Urinary bladder (tissue), 4 donors: ENCODE results near the gene FBXW11. TPM values are rescaled to one million over a fixed set of nuclear protein-coding genes. Genes with fewer than 3 reads are reported as not detected.
"Not testable (repeated sequence)": the region's sequence is repeated elsewhere in the genome, so short reads cannot be mapped to it uniquely, and the experiment has no call there.

Source experiments
- DNase-seq: peaks from one replicate; pipeline ENCODE4 v3.0.0-alpha.2; 2015; ENCODE audit errors: extremely low spot score
- H3K27ac ChIP-seq: one replicate; pipeline ENCODE4 v1.5.1; 2013; ENCODE audit warnings: low read depth, mild to moderate bottlenecking, moderate library complexity
- H3K36me3 ChIP-seq: one replicate; pipeline ENCODE4 v1.6.1; 2013; ENCODE audit warnings: mild to moderate bottlenecking, moderate library complexity; ENCODE audit not compliant: insufficient read depth
- H3K4me1 ChIP-seq: one replicate; pipeline ENCODE4 v1.6.1; 2013; ENCODE audit warnings: mild to moderate bottlenecking, moderate library complexity; ENCODE audit not compliant: insufficient read depth
- H3K4me3 ChIP-seq: one replicate; pipeline ENCODE4 v1.5.1; 2013; ENCODE audit warnings: low read depth, low read length
- WGBS: extraction: QIAGEN DNeasy Blood & Tissue Kit; methylation state at CpG from one replicate; pipeline ENCODE4 v1.1.7; 2013; 5-methylcytosine and 5-hydroxymethylcytosine counted together
- polyA plus RNA-seq: library from polyadenylated mRNA; stranded (reverse); fragments of 200-250 nt; gene quantifications from one replicate; pipeline ENCODE4 v1.2.3, GENCODE V29; 2013
- total RNA-seq: library from RNA; depleted of rRNA; stranded (reverse); fragments of >200 nt; gene quantifications from one replicate; pipeline ENCODE4 v1.2.3, GENCODE V29; 2014
- donor health status: healthy with polysubstance abuse.
- donor health status: healthy.

FBXW11 gene
- total and polyA plus RNA-seq, 2 donors: 28.3 to 81.3 TPM

- Histone ChIP-seq H3K4me1 (peaks cover 2% of the 10 kb centered on the region), H3K36me3 (no peaks in the 10 kb centered on the region), H3K4me3 (no peak overlapping the region), H3K27ac (no peak overlapping the region)
- no peak for DNase-seq
- 88% methylated on average over 6 of the region's 6 CpGs for WGBS
Observed at GRCh38 chr5:171920765-171921391, 85.6 kb downstream of the FBXW11 start.

- not testable (repeated sequence) for H3K27ac ChIP-seq, H3K36me3 ChIP-seq, DNase-seq, H3K4me1 ChIP-seq, H3K4me3 ChIP-seq
- WGBS: 96% methylated on average over 4 of the region's 4 CpGs
Observed at GRCh38 chr5:171915700-171916099, 90.7 kb downstream of the FBXW11 start.

- Histone ChIP-seq H3K36me3 (no peaks in the 10 kb centered on the region), H3K27ac (no peak overlapping the region), H3K4me1 (no peaks in the 10 kb centered on the region), H3K4me3 (no peak overlapping the region)
- WGBS: 88% methylated on average over 5 of the region's 5 CpGs
- no peak for DNase-seq
Observed at GRCh38 chr5:171914726-171915338, 91.6 kb downstream of the FBXW11 start.

- Histone ChIP-seq H3K4me3 (no peak overlapping the region), H3K4me1 (no peaks in the 10 kb centered on the region), H3K27ac (no peak overlapping the region), H3K36me3 (no peaks in the 10 kb centered on the region)
- DNase-seq: no peak
Observed at GRCh38 chr5:171913987-171914273, 92.5 kb downstream of the FBXW11 start.

- Histone ChIP-seq H3K4me1 (no peaks in the 10 kb centered on the region), H3K36me3 (no peaks in the 10 kb centered on the region), H3K27ac (no peak overlapping the region), H3K4me3 (no peak overlapping the region)
- 44% methylated on average over 2 of the region's 2 CpGs for WGBS
- no peak for DNase-seq
Observed at GRCh38 chr5:171911152-171911551, 95.3 kb downstream of the FBXW11 start.

- no peaks in the 10 kb centered on the region for H3K4me1 ChIP-seq
- H3K27ac ChIP-seq: no peak overlapping the region
- 91% methylated on average over 3 of the region's 3 CpGs for WGBS
- no peak overlapping the region for H3K4me3 ChIP-seq
- no peaks in the 10 kb centered on the region for H3K36me3 ChIP-seq
- DNase-seq: no peak
Observed at GRCh38 chr5:171908638-171909037, 97.8 kb downstream of the FBXW11 start.

- DNase-seq: peak; percentile 55
- no peak overlapping the region for H3K27ac ChIP-seq
- no peaks in the 10 kb centered on the region for H3K36me3 ChIP-seq
- 25% methylated on average over 4 of the region's 4 CpGs for WGBS
- no peak overlapping the region for H3K4me3 ChIP-seq
- no peaks in the 10 kb centered on the region for H3K4me1 ChIP-seq
Observed at GRCh38 chr5:171907725-171908343, 98.6 kb downstream of the FBXW11 start.

- H3K36me3 ChIP-seq: no peaks in the 10 kb centered on the region
- no peak overlapping the region for H3K27ac ChIP-seq
- H3K4me1 ChIP-seq: no peaks in the 10 kb centered on the region
- 88% methylated on average over 7 of the region's 7 CpGs for WGBS
- no peak for DNase-seq
- H3K4me3 ChIP-seq: no peak overlapping the region
Observed at GRCh38 chr5:171906703-171907590, 99.5 kb downstream of the FBXW11 start.

- WGBS: 44% methylated on average over 4 of the region's 4 CpGs
- Histone ChIP-seq H3K4me1 (no peaks in the 10 kb centered on the region), H3K4me3 (no peak overlapping the region), H3K27ac (no peak overlapping the region), H3K36me3 (no peaks in the 10 kb centered on the region)
- no peak for DNase-seq
Observed at GRCh38 chr5:171906066-171906570, 100.3 kb downstream of the FBXW11 start.

- H3K36me3 ChIP-seq: no peaks in the 10 kb centered on the region
- H3K4me1 ChIP-seq: no peaks in the 10 kb centered on the region
- DNase-seq: no peak
- H3K4me3 ChIP-seq: no peak overlapping the region
- H3K27ac ChIP-seq: no peak overlapping the region
Observed at GRCh38 chr5:171904886-171905285, 101.6 kb downstream of the FBXW11 start.

- Histone ChIP-seq H3K36me3 (peaks cover 3% of the 10 kb centered on the region), H3K4me3 (no peak overlapping the region), H3K4me1 (no peaks in the 10 kb centered on the region), H3K27ac (no peak overlapping the region)
- DNase-seq: no peak
- 93% methylated on average over 7 of the region's 7 CpGs for WGBS
Observed at GRCh38 chr5:171901764-171902163, 104.7 kb downstream of the FBXW11 start.

GRCh38 chr5:171899792-171900191 lies 106.6 kb downstream of the FBXW11 start:
- Histone ChIP-seq H3K4me1 (no peaks in the 10 kb centered on the region), H3K27ac (no peak overlapping the region), H3K36me3 (peaks cover 3% of the 10 kb centered on the region), H3K4me3 (no peak overlapping the region)
- WGBS: 94% methylated on average over 5 of the region's 5 CpGs
- no peak for DNase-seq

- Histone ChIP-seq H3K4me3 (no peak overlapping the region), H3K4me1 (no peaks in the 10 kb centered on the region), H3K27ac (no peak overlapping the region), H3K36me3 (peaks cover 3% of the 10 kb centered on the region)
- no peak for DNase-seq
- 57% methylated on average over 1 of the region's 1 CpG for WGBS
Observed at GRCh38 chr5:171898879-171899278, 107.6 kb downstream of the FBXW11 start.
